Tibial artery (tissue), 4 donors: ENCODE measurements around the gene LIPE.

Source experiments
- DNase-seq, 2 donors: peaks; one replicate each; pipeline ENCODE4 v3.0.0-alpha.2; 2019
- H3K27ac ChIP-seq, 2 donors: fragments of 200-600 bp; sonication (generic) in 1 of 2; 1 replicate in 1 of 2; 2 replicates in 1 of 2; pipeline ENCODE4 v1.5.1; 2018 to 2019; ENCODE audit warnings: mild to moderate bottlenecking in 1 of 2
- H3K27me3 ChIP-seq, 2 donors: fragments of 200-600 bp; sonication (generic) in 1 of 2; one replicate each; pipeline versions ENCODE4 v1.5.1 to v1.6.0; 2016 to 2019
- H3K36me3 ChIP-seq, 3 donors: fragments of 200-600 bp; sonication (generic) in 2 of 3; one replicate each; pipeline ENCODE4 v1.5.1; 2016 to 2019; ENCODE audit warnings: mild to moderate bottlenecking in 2 of 3
- H3K4me1 ChIP-seq, 4 donors: fragments of 200-600 bp; sonication (generic) in 2 of 4; 1 replicate in 3 of 4; 2 replicates in 1 of 4; pipeline ENCODE4 v1.5.1; 2016 to 2019
- H3K4me3 ChIP-seq, 2 donors: fragments of 200-600 bp; sonication (generic) in 1 of 2; 1 replicate in 1 of 2; 2 replicates in 1 of 2; pipeline ENCODE4 v1.5.1; 2018 to 2019; ENCODE audit warnings: mild to moderate bottlenecking in 2 of 2
- H3K9me3 ChIP-seq, 3 donors: fragments of 200-600 bp; sonication (generic) in 1 of 3; one replicate each; pipeline ENCODE4 v1.5.1; 2016 to 2019
- intact Hi-C: fragments of 100-400 bp; cut with DNase I; formaldehyde crosslinking; loops from one replicate; pipeline ENCODE4 v1.15.0; 2023; ENCODE audit warnings: low total_unique reads
- TF ChIP-seq, protein P1 (sequence below), 2 experiments: fragments of 200-600 bp in 1 of 2; fragments of 450-650 bp in 1 of 2; IDR thresholded peaks; one replicate each; pipeline ENCODE4 v1.5.1; 2017 to 2019; ENCODE audit warnings: antibody characterized with exemption in 2 of 2, mild to moderate bottlenecking in 1 of 2, moderate library complexity in 1 of 2

LIPE gene

DNA sequence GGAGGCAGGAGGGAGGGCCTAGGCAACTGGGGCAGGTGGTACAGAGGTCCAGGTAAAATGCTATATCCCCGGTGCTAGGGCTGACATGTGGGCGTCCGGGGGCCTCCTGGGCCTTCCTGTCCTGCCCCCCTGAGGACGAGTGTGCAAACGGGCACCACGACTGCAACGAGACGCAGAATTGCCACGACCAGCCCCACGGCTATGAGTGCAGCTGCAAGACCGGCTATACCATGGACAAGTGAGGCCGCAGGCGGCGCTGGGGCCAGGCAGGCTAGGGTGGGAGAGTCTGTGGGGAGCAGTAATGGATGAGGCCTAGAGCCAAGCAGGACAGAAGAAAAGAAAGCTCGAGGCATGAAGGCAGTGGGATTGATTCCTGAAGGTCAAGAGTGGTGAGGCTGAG is 58.4 kb downstream of the LIPE start:
- TF ChIP-seq, protein P1, sequence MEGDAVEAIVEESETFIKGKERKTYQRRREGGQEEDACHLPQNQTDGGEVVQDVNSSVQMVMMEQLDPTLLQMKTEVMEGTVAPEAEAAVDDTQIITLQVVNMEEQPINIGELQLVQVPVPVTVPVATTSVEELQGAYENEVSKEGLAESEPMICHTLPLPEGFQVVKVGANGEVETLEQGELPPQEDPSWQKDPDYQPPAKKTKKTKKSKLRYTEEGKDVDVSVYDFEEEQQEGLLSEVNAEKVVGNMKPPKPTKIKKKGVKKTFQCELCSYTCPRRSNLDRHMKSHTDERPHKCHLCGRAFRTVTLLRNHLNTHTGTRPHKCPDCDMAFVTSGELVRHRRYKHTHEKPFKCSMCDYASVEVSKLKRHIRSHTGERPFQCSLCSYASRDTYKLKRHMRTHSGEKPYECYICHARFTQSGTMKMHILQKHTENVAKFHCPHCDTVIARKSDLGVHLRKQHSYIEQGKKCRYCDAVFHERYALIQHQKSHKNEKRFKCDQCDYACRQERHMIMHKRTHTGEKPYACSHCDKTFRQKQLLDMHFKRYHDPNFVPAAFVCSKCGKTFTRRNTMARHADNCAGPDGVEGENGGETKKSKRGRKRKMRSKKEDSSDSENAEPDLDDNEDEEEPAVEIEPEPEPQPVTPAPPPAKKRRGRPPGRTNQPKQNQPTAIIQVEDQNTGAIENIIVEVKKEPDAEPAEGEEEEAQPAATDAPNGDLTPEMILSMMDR (IDR thresholded peaks at IDR 0.05) = no peak
- Histone ChIP-seq H3K36me3 (peaks cover 3 to 51% (median 20%) of the 10 kb centered on the region in 3 donors), H3K4me1 (peaks cover 0 to 15% (median 3%) of the 10 kb centered on the region in 4 donors), H3K27me3 (no peaks in the 10 kb centered on the region), H3K4me3 (no peak overlapping the region), H3K27ac (no peak overlapping the region), H3K9me3 (peaks cover 0 to 3% (median 0%) of the 10 kb centered on the region in 3 donors)
- intact Hi-C loops = no loop called here
- no peak for DNase-seq

DNA sequence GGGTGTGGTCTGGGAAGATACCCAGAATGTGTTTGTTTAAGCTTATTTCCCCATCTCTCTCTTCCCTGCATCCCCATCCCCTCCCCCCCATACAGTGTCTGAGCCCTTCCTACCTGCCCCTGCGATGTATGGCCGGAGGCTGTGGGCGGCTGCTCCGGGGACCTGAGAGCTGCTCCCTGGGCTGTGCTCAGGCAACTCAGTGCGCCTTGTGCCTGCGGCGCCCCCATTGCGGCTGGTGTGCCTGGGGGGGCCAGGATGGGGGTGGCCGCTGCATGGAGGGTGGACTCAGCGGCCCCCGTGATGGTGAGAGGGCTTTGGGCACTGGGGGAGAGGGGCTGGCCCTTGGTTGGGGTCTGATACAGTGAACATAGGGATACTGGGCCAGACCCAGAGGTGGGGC is 58.8 kb downstream of the LIPE start:
- peaks cover 7 to 51% (median 24%) of the 10 kb centered on the region in 3 donors for H3K36me3 ChIP-seq
- no peak for DNase-seq
- peaks cover 0 to 3% (median 0%) of the 10 kb centered on the region in 3 donors for H3K9me3 ChIP-seq

DNA sequence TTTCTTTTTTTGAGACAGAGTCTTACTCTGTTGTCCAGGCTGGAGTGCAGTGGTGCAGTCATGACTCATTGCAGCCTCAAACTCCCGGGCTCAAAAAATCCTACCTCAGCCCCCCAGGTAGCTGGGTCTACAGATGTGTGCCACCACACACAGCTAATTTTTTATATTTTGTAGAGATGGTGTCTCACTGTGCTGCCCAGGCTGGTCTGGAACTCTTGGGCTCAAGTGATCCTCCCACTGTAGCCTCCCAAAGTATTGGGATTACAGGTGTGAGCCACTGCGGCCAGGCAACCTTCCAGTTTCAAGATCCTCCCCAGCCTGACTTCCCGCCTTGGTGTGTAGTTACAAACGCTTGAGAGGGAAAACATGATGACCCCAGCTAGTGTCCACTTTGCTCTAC is 59.3 kb downstream of the LIPE start:
- no peak for DNase-seq
- Histone ChIP-seq H3K27ac (no peak overlapping the region), H3K4me3 (no peak overlapping the region), H3K36me3 (peaks cover 11 to 51% (median 29%) of the 10 kb centered on the region in 3 donors), H3K27me3 (no peaks in the 10 kb centered on the region), H3K9me3 (peaks cover 0 to 3% (median 0%) of the 10 kb centered on the region in 3 donors), H3K4me1 (peaks cover 0 to 15% (median 3%) of the 10 kb centered on the region in 4 donors)
- TF ChIP-seq, protein P1 (IDR thresholded peaks at IDR 0.05) = no peak
- intact Hi-C loops = no loop called here

More for the DNA sequence above, 58.8 kb downstream of the LIPE start:
- intact Hi-C loops = no loop called here
- TF ChIP-seq, protein P1 (IDR thresholded peaks at IDR 0.05) = no peak
- Histone ChIP-seq H3K27me3 (no peaks in the 10 kb centered on the region), H3K4me1 (peaks cover 0 to 15% (median 3%) of the 10 kb centered on the region in 4 donors), H3K4me3 (no peak overlapping the region), H3K27ac (no peak overlapping the region)

DNA sequence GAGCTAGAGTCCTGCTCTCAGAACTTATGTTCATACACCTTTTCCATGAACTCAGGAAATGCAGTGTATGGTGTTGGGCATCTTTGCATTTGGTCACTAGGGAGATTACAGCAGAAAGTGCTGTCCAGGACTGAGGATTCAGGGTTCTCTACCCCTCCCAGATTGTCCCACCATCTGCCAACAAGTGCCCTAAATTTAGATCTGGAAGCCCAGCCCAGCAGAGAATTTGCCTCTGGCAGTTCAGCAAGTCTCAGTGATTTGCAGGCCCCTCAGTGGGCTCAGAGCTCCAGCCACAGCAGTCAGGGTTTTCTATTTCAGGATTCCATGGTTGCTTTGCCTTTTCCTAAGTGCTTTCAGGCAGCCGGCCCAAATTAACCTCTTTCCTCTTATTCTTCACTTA is 60.5 kb downstream of the LIPE start:
- peaks cover 19 to 51% (median 39%) of the 10 kb centered on the region in 3 donors for H3K36me3 ChIP-seq
- H3K4me3 ChIP-seq = no peak overlapping the region
- H3K27me3 ChIP-seq = no peaks in the 10 kb centered on the region
- H3K4me1 ChIP-seq = peaks cover 0 to 15% (median 3%) of the 10 kb centered on the region in 4 donors
- H3K27ac ChIP-seq = no peak overlapping the region
- TF ChIP-seq, protein P1 (IDR thresholded peaks at IDR 0.05) = no peak
- peaks cover 0 to 3% (median 0%) of the 10 kb centered on the region in 3 donors for H3K9me3 ChIP-seq
- intact Hi-C loops = no loop called here
- DNase-seq = no peak

DNA sequence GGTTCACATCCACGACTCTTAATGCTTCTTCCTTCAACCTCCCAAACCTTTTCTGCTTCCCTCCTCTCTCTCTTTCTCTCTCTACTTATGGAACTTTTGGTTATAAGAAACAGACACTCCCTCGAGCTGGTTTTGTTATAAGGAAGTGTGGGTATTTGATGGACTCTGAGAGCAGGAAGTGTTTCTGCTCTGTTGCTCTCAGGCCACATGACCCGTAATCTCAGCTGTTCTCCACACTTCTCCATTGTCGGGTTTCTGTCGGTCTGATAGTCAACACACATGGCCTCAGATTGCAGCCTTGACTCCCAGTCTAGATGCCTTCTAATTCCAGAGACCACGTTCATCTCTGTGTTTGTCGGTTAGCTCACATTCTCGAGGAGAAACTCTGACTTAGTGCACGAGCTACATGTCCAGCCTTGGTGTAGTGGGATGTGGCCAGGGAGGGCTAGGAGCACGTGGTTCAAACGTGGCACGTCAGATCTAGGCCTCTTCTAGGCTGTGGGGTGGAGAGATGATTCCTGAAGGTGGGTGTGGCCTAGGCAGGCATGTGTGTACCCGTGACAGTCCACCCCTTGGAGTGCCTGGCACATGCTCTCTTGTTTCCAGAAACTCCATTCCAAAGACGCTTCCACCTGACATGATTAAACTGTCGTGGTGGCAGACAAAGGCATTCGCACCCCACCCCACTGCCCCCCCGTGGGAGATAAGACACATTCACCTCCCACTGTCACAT is 63.4 kb downstream of the LIPE start:
- no peak overlapping the region for H3K4me3 ChIP-seq
- peaks cover 0 to 15% (median 3%) of the 10 kb centered on the region in 4 donors for H3K4me1 ChIP-seq
- no peak for DNase-seq
- H3K9me3 ChIP-seq = peaks cover 0 to 3% (median 0%) of the 10 kb centered on the region in 3 donors
- intact Hi-C loops = no loop called here
- TF ChIP-seq, protein P1 (IDR thresholded peaks at IDR 0.05) = no peak
- H3K27me3 ChIP-seq = no peaks in the 10 kb centered on the region
- no peak overlapping the region for H3K27ac ChIP-seq
- peaks cover 24 to 61% (median 48%) of the 10 kb centered on the region in 3 donors for H3K36me3 ChIP-seq
